NCI-H82 treated with DMSO at 0.1 percent for 48 hours (cell line): ENCODE results near the gene EIF2S1.
"Not testable (repeated sequence)": the region's sequence is repeated elsewhere in the genome, so short reads cannot be mapped to it uniquely, and the experiment has no call there.

ENCODE experiments used
- DNase-seq: peaks from one replicate; lab custom pipeline; 2025; ENCODE audit not compliant: unreplicated experiment; lab: John Stamatoyannopoulos, UW

Gene EIF2S1

GRCh38 chr14:67371247-67372148 lies 11.4 kb downstream of the EIF2S1 start:
- DNase-seq = no peak

- DNase-seq = no peak
These were observed 12.7 kb downstream of the EIF2S1 start for GRCh38 chr14:67372833-67373232.

- no peak for DNase-seq
These were observed 13.2 kb downstream of the EIF2S1 start for GRCh38 chr14:67373347-67373746.

GRCh38 chr14:67377916-67378315 lies 17.8 kb downstream of the EIF2S1 start:
- DNase-seq = no peak

- no peak for DNase-seq
These were observed 25.0 kb downstream of the EIF2S1 start for GRCh38 chr14:67385120-67385519.

- no peak for DNase-seq
These were observed 25.5 kb downstream of the EIF2S1 start for GRCh38 chr14:67385618-67386017.

GRCh38 chr14:67387195-67387594 lies 27.1 kb downstream of the EIF2S1 start:
- no peak for DNase-seq

GRCh38 chr14:67389275-67389674 lies 29.1 kb downstream of the EIF2S1 start:
- DNase-seq = no peak

GRCh38 chr14:67389811-67390534 lies 29.8 kb downstream of the EIF2S1 start:
- DNase-seq = no peak

GRCh38 chr14:67391268-67391667 lies 31.1 kb downstream of the EIF2S1 start:
- no peak for DNase-seq

- DNase-seq = no peak
These were observed 32.0 kb downstream of the EIF2S1 start for GRCh38 chr14:67392123-67392522.

- no peak for DNase-seq
These were observed 32.7 kb downstream of the EIF2S1 start for GRCh38 chr14:67392800-67393199.

- no peak for DNase-seq
These were observed 33.6 kb downstream of the EIF2S1 start for GRCh38 chr14:67393689-67394088.

- no peak for DNase-seq
These were observed 35.2 kb downstream of the EIF2S1 start for GRCh38 chr14:67395086-67395875.

GRCh38 chr14:67395876-67396189 lies 35.7 kb downstream of the EIF2S1 start:
- DNase-seq = no peak

- DNase-seq = no peak
These were observed 36.3 kb downstream of the EIF2S1 start for GRCh38 chr14:67396381-67396970.

GRCh38 chr14:67397536-67397935 lies 37.4 kb downstream of the EIF2S1 start:
- no peak for DNase-seq

GRCh38 chr14:67400434-67400833 lies 40.3 kb downstream of the EIF2S1 start:
- no peak for DNase-seq

GRCh38 chr14:67405771-67406170 lies 45.6 kb downstream of the EIF2S1 start:
- no peak for DNase-seq

- DNase-seq = not testable (repeated sequence)
These were observed 48.1 kb downstream of the EIF2S1 start for GRCh38 chr14:67408122-67408801.

GRCh38 chr14:67409461-67409860 lies 49.3 kb downstream of the EIF2S1 start:
- no peak for DNase-seq
